Rectal smooth muscle tissue (tissue), 1 donor: Measurements from ENCODE around the gene CD3E.

Experiments used
- H3K27ac ChIP-seq: one replicate; pipeline ENCODE4 v1.7.0; 2013; ENCODE audit warnings: low read depth, low read length, inconsistent platforms
- H3K27me3 ChIP-seq: one replicate; pipeline ENCODE4 v1.7.0; 2013; ENCODE audit warnings: low read length; ENCODE audit not compliant: control insufficient read depth, insufficient read depth
- H3K36me3 ChIP-seq: one replicate; pipeline ENCODE4 v1.7.0; 2013; ENCODE audit warnings: low read length; ENCODE audit not compliant: control insufficient read depth, insufficient read depth
- H3K4me1 ChIP-seq: one replicate; pipeline ENCODE4 v1.7.0; 2013; ENCODE audit warnings: low read length; ENCODE audit not compliant: control insufficient read depth, insufficient read depth
- H3K4me3 ChIP-seq: one replicate; pipeline ENCODE4 v1.7.0; 2013; ENCODE audit warnings: low read length
- H3K9ac ChIP-seq: one replicate; pipeline ENCODE4 v1.7.0; 2013; ENCODE audit warnings: low read length

CD3E gene

GRCh38 chr11:118318581-118319336 lies 14.2 kb downstream of the CD3E start:
- Histone ChIP-seq H3K27me3 (peaks cover under 1% of the 10 kb centered on the region), H3K4me3 (no peak overlapping the region), H3K27ac (no peak overlapping the region), H3K9ac (no peak overlapping the region), H3K4me1 (no peaks in the 10 kb centered on the region), H3K36me3 (no peaks in the 10 kb centered on the region)

- Histone ChIP-seq H3K36me3 (no peaks in the 10 kb centered on the region), H3K4me1 (no peaks in the 10 kb centered on the region), H3K27ac (no peak overlapping the region)
Observed at GRCh38 chr11:118319337-118319707, 14.8 kb downstream of the CD3E start.

GRCh38 chr11:118320515-118320914 lies 16.0 kb downstream of the CD3E start:
- no peak overlapping the region for H3K27ac ChIP-seq

More at GRCh38 chr11:118319337-118319707, 14.8 kb downstream of the CD3E start:
- H3K27me3 ChIP-seq, result no peaks in the 10 kb centered on the region
- no peak overlapping the region for H3K4me3 ChIP-seq
- H3K9ac ChIP-seq, result no peak overlapping the region

GRCh38 chr11:118321386-118322082 lies 17.0 kb downstream of the CD3E start:
- H3K4me1 ChIP-seq, result no peaks in the 10 kb centered on the region
- no peaks in the 10 kb centered on the region for H3K36me3 ChIP-seq
- no peak overlapping the region for H3K27ac ChIP-seq
- H3K9ac ChIP-seq, result no peak overlapping the region
- no peak overlapping the region for H3K4me3 ChIP-seq
- H3K27me3 ChIP-seq, result no peaks in the 10 kb centered on the region

More at GRCh38 chr11:118320515-118320914, 16.0 kb downstream of the CD3E start:
- no peaks in the 10 kb centered on the region for H3K27me3 ChIP-seq
- no peaks in the 10 kb centered on the region for H3K36me3 ChIP-seq
- H3K4me1 ChIP-seq, result no peaks in the 10 kb centered on the region
- no peak overlapping the region for H3K9ac ChIP-seq
- no peak overlapping the region for H3K4me3 ChIP-seq

- no peaks in the 10 kb centered on the region for H3K36me3 ChIP-seq
Observed at GRCh38 chr11:118322721-118323120, 18.2 kb downstream of the CD3E start.

GRCh38 chr11:118325283-118325682 lies 20.8 kb downstream of the CD3E start:
- Histone ChIP-seq H3K27ac (no peak overlapping the region), H3K4me3 (no peak overlapping the region), H3K9ac (no peak overlapping the region), H3K4me1 (no peaks in the 10 kb centered on the region), H3K36me3 (no peaks in the 10 kb centered on the region), H3K27me3 (no peaks in the 10 kb centered on the region)

More at GRCh38 chr11:118322721-118323120, 18.2 kb downstream of the CD3E start:
- H3K27me3 ChIP-seq, result no peaks in the 10 kb centered on the region
- no peak overlapping the region for H3K9ac ChIP-seq
- H3K4me1 ChIP-seq, result no peaks in the 10 kb centered on the region
- no peak overlapping the region for H3K27ac ChIP-seq
- H3K4me3 ChIP-seq, result no peak overlapping the region

- no peaks in the 10 kb centered on the region for H3K27me3 ChIP-seq
- no peak overlapping the region for H3K4me3 ChIP-seq
- H3K4me1 ChIP-seq, result no peaks in the 10 kb centered on the region
- no peak overlapping the region for H3K27ac ChIP-seq
- no peaks in the 10 kb centered on the region for H3K36me3 ChIP-seq
- H3K9ac ChIP-seq, result no peak overlapping the region
Observed at GRCh38 chr11:118328745-118329144, 24.2 kb downstream of the CD3E start.

- H3K36me3 ChIP-seq, result no peaks in the 10 kb centered on the region
- no peaks in the 10 kb centered on the region for H3K4me1 ChIP-seq
- no peaks in the 10 kb centered on the region for H3K27me3 ChIP-seq
- no peak overlapping the region for H3K9ac ChIP-seq
- H3K27ac ChIP-seq, result no peak overlapping the region
- no peak overlapping the region for H3K4me3 ChIP-seq
Observed at GRCh38 chr11:118334745-118335144, 30.2 kb downstream of the CD3E start.

GRCh38 chr11:118338637-118339061 lies 34.1 kb downstream of the CD3E start:
- no peaks in the 10 kb centered on the region for H3K36me3 ChIP-seq
- no peaks in the 10 kb centered on the region for H3K4me1 ChIP-seq
- no peaks in the 10 kb centered on the region for H3K27me3 ChIP-seq
- no peak overlapping the region for H3K9ac ChIP-seq
- H3K27ac ChIP-seq, result no peak overlapping the region
- no peak overlapping the region for H3K4me3 ChIP-seq

GRCh38 chr11:118339281-118339961 lies 34.9 kb downstream of the CD3E start:
- no peaks in the 10 kb centered on the region for H3K4me1 ChIP-seq
- H3K27me3 ChIP-seq, result no peaks in the 10 kb centered on the region
- no peaks in the 10 kb centered on the region for H3K36me3 ChIP-seq
- no peak overlapping the region for H3K9ac ChIP-seq
- H3K27ac ChIP-seq, result no peak overlapping the region
- no peak overlapping the region for H3K4me3 ChIP-seq

GRCh38 chr11:118340449-118340848 lies 35.9 kb downstream of the CD3E start:
- H3K27me3 ChIP-seq, result no peaks in the 10 kb centered on the region
- no peak overlapping the region for H3K9ac ChIP-seq

GRCh38 chr11:118341261-118341660 lies 36.7 kb downstream of the CD3E start:
- no peaks in the 10 kb centered on the region for H3K36me3 ChIP-seq
- H3K9ac ChIP-seq, result no peak overlapping the region
- H3K27me3 ChIP-seq, result no peaks in the 10 kb centered on the region
- H3K4me3 ChIP-seq, result peak overlapping the region; percentile 14
- no peaks in the 10 kb centered on the region for H3K4me1 ChIP-seq
- no peak overlapping the region for H3K27ac ChIP-seq

More at GRCh38 chr11:118340449-118340848, 35.9 kb downstream of the CD3E start:
- Histone ChIP-seq H3K27ac (no peak overlapping the region), H3K4me1 (no peaks in the 10 kb centered on the region), H3K4me3 (no peak overlapping the region), H3K36me3 (no peaks in the 10 kb centered on the region)
